NCI-H2107 treated with DMSO at 0.1 percent for 48 hours (cell line): ENCODE data around the gene CST6.

ENCODE experiments used
- DNase-seq: peaks from one replicate; lab custom pipeline; 2025; ENCODE audit not compliant: unreplicated experiment; lab: John Stamatoyannopoulos, UW

CST6 gene

DNA sequence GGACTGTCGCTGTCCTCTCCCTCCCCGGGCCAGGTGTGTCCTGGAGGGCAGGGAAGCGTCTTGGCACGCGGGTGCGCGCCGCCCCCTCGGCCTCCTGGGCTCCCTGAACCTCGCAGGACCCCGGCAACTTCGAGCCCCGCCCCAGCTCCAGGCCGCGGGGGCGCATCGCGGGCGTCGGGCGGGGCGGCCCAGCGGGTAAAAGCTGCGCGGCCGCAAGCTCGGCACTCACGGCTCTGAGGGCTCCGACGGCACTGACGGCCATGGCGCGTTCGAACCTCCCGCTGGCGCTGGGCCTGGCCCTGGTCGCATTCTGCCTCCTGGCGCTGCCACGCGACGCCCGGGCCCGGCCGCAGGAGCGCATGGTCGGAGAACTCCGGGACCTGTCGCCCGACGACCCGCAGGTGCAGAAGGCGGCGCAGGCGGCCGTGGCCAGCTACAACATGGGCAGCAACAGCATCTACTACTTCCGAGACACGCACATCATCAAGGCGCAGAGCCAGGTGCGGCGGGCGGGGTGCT lies at the start of gene CST6:
Gene CST6, plus strand, starts transcription at position 224 of the 519 bp plus-strand sequence. Its CDS starts 37 bp downstream, at position 261.
- no peak for DNase-seq

- DNase-seq, result no peak
Measured at GRCh38 chr11:65962141-65962564, 49.7 kb upstream of the CST6 start.

GRCh38 chr11:65964906-65965305 lies 46.9 kb upstream of the CST6 start:
- DNase-seq, result no peak

GRCh38 chr11:65965986-65966762 lies 45.6 kb upstream of the CST6 start:
- no peak for DNase-seq

- DNase-seq, result no peak
Measured at GRCh38 chr11:65967329-65967934, 44.4 kb upstream of the CST6 start.

DNA sequence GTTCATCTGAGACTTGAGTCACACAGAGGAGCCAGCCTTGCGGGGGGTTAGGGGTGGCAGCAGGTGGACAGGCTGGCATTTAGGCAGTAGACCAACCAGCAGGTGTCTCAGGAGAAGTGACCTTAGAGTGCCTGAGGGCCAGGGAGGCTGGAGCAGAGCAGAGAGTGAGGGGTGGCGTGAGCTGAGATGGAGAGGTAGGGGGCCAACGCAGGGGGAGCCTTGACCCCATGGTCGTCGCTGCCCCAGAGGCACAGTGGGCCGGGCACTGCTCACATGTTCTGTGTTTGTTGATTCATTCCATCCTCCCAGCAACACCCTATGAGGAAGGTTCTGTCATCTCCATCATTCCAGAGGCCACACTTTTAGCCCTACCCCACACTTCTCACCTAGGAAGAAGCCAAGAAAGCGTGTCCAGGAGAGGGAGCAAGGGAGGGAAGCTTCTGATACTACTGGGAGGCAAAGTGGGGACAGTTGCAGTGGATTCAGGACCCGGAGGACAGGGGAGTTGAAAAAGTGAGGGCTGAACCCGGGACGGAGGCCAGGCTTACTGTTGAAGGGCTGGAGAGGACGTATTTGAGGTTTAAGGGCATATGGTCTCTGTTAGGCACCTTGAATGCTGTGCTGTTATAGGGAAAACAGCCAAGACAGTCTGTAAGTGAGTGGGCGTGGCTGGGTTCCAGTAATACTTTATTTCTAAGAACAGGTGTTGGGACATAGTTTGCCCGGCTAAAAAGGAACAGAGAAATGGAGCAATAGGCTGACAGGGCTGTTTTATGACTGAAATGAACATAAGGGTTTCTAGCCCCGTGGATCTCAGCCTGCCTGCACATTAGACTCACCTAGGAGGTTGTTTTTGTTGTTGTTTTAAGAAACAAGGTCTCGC lies 43.0 kb upstream of the CST6 start:
- DNase-seq, result no peak

DNA sequence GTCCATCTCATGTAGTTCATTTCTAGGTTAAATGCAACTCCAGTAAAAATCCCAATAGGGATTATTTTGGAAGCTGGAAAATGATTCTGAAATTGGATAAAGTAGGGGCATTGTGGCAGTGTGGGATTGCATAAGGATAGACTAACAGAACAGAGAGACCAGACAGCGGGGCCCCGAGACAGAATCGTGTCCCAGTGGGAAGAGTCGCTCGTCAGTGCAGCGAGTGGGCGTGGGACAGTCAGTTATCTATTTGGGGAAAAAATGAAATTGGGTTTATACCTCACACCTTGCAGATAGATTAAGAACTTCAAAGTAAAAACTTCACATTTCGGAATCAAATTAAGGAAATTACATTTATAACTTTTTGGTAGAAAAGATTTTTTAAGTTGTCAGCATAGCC lies 39.7 kb upstream of the CST6 start:
- DNase-seq, result no peak

GRCh38 chr11:65973439-65974110 lies 38.2 kb upstream of the CST6 start:
- no peak for DNase-seq

DNA sequence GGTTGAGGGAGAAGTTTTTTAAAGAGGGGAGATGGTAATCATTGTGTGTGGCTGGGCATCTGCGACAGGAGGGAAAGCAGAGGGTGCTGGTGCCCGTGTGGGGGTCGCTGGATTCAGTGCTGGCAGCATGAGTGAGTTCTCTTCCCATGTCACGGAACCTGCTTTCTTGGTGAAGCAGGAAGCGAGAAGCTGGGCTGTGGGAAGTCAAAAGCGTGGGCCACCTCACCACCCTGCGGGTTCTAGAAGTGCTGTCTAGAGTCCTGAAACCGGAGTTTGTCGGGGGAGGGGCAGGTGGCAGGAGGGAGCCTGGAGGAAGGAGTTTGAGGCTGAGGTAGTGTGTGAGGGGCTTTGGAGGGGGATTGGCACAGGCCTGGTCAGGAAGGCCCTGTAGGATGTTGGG lies 36.0 kb upstream of the CST6 start:
- DNase-seq, result no peak

GRCh38 chr11:65976216-65977176 lies 35.3 kb upstream of the CST6 start:
- no peak for DNase-seq

DNA sequence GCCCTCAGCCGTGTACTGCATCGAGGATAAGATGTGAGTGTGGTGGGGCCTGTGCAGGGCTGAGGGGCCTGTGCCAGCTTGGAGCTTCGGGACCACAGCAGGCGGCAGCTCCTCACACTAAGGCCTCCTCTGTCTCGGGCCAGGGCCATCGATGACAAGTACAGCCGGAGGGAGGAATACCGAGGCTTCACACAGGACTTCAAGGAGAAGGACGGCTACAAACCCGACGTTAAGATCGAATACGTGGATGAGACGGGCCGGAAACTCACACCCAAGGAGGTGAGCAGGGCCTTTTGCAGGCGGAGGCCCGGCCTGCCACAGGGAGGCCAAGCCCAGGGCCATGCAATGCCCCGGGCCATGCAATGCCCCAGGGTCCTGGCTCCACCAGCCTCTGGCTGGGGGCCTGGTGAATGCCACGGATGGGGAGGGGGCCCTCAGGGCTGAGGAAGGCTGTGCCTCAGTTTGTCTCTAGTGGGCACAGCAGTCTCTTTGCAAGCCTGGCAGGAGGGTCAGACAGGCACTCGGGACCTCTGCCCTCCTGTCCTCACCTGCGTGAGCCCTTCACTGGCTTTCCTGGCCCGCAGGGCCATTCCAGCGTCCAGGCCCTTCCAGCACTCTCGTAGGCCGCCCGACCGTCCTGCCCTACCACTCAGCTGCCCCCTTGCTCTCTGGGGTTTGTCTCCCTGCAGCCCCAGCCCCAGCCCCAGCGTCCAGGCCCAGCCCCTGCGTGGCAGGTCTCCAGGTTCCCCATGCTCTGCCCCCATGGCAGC lies 34.0 kb upstream of the CST6 start:
- no peak for DNase-seq

DNA sequence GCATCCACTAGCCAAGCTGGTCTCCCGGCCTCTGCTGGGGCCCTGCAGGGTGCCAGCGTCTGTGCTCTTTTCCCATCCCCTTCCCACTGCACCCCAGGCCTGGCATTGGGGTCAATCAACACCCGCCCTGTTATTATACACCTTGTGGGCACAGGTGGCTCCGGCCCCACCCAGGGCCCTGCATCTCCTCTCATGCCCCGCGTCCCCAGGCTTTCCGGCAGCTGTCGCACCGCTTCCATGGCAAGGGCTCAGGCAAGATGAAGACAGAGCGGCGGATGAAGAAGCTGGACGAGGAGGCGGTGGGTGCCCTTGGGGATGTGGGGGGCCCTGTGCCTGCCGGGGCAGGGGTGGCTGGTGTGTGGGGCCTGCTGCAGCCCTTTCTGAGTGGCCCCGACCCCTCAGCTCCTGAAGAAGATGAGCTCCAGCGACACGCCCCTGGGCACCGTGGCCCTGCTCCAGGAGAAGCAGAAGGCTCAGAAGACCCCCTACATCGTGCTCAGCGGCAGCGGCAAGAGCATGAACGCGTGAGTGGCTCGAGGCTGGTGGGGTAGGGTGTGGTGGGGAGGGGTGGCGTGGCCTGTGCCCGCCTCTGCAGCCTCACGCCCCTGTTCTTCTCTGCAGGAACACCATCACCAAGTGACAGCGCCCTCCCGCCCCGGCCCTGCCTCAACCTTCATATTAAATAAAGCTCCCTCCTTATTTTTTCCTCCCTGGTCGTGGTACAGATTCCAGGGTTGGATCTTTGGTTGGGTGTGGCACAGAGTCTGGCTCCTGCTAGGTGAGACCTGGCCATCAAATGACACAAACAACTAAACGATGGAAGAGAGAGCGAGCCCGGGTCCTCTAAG lies 33.2 kb upstream of the CST6 start:
- no peak for DNase-seq

DNA sequence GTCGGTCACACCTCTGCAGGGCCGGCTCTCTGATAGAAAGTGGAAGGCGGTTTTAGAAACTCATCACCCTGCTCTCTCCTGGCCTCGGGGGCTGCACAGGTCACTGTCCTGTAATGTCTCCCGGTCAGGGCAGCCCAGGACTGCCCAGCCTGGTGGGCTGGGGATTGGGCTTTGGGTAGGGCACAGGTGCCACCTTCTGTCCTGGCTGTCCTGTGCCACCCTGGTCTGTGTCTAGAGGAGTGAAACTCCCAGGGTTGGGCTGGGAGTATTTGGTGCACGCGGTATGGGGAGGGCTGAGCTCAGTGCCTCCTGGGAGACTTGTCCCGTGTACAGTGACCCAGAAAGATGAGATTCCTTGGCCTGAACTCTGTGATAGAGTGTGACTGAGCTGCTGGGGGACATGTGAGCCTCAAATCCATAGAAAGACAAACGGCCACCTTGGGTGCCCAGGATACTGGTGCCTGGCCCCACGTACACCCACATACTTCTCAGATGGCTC lies 32.5 kb upstream of the CST6 start:
- no peak for DNase-seq

DNA sequence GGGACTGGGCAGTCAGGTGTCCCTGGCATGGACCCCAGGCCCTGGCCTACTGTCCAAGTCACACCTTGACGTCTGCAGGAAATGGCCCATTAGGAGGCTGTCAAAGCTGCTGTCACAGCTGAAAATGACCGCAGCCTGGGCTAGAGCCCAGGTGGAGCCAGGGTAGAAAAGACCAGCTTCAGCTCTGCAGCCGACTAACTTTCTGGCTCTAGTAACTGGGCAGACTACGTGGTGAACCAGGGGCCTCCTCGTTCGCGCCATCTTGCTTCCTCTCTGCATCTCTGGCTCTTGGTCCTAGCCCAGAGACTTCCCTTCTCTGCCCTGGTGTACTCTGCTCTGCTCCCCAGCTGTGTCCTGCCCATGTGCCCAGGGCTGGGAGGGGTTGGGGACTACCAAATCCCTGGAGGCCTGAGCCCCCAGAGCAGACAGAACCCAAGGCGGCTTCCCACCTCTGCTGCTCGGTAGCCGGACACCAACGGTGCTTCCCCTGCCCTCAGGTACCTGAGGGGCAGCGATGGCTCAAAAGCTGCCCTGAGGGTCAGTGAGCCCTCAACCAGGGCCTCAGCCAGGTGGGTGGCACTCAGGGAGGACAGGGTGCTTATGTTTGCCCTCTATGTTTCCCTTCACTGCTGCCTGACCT lies 30.6 kb upstream of the CST6 start:
- no peak for DNase-seq

DNA sequence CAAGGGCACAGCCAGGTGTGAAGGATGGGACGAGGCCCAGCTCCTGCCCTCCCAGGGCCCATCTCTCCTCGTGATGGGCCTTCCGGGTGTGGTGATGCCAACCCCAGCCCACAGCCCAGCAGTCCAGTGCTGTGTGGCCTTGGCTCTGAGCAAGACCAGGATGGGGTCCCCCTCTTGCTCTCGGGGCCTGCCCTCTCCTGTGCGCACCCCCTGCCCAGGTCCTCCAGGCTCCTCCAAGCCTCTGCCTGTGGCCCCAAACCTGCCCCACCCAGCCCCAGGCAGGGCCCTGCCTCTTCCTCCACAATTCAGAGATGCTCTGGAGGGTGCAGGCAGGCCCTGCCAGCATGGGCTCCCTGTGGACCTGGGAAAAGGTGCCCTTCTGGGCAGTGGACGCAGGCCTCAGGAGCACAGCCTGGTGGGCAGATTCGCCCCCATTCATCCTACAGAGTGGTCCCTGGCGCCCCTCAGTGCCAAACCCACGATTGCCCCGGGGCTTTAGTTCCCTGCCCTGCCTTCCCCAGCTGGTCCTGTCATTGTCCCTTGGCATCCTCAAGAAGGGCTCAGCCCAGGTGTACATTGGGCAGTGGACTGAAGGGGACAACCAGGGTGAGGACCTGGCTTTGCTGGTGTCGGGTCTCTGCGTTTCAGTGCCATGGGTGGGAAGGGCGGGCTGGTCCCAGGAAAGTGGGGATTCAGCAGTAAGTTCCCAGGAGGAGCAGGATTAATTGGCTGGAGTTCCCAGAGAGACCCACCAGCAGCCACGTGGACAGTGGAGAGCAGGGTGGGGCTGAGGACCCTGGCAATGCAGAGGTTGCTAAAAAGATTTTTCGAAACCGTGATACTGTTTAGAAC lies 29.6 kb upstream of the CST6 start:
- no peak for DNase-seq

- no peak for DNase-seq
Measured at GRCh38 chr11:65982824-65983588, 28.8 kb upstream of the CST6 start.
